ENCODE data around the gene TTLL11. TPM values are rescaled to one million over a fixed set of nuclear protein-coding genes. Genes with fewer than 3 reads are reported as not detected.

Gene TTLL11
- total RNA-seq, 2 experiments from 2014 or later: 3.3 to 6.9 TPM

GRCh38 chr9:121783111-121783510 is 310.0 kb downstream of the TTLL11 start:
- BruUV-seq (replicated peaks): no TSS peak
- Histone ChIP-seq H3K4me2 (ENCODE audit: low read length) (no peak overlapping the region), H3K36me3 (ENCODE audit: insufficient read depth, low read length) (no peaks in the 10 kb centered on the region), H2AFZ (ENCODE audit: low read length) (no peak overlapping the region), H3K79me2 (ENCODE audit: insufficient read depth, low read depth, low read length) (no peaks in the 10 kb centered on the region), H4K20me1 (ENCODE audit: insufficient read depth, low read length) (no peaks in the 10 kb centered on the region), H3K4me3 (ENCODE audit: low read depth, low read length, poor library complexity, severe bottlenecking) (no peak overlapping the region), H3K9me2 (ENCODE audit: insufficient read depth, low read length) (no peaks in the 10 kb centered on the region), H3K4me1 (ENCODE audit: insufficient read depth, low read length, poor library complexity, severe bottlenecking) (peaks cover 18% of the 10 kb centered on the region), H3K9me3 (ENCODE audit: low read length) (no peaks in the 10 kb centered on the region), H3K27ac (ENCODE audit: low read depth, low read length, poor library complexity, severe bottlenecking) (no peak overlapping the region)
- intact Hi-C loops (cut with micrococcal nuclease; ENCODE audit: unreplicated experiment): no loop called here
- DNase-seq (ENCODE audit: low spot score): peak; percentile 24
- POLR2A ChIA-PET: no interaction called here
- no peak for TF ChIP-seq EZH2phosphoT487 (IDR thresholded peaks at IDR 0.05; ENCODE audit: borderline replicate concordance, low read depth, low read length)
- TF ChIP-seq, protein P1, sequence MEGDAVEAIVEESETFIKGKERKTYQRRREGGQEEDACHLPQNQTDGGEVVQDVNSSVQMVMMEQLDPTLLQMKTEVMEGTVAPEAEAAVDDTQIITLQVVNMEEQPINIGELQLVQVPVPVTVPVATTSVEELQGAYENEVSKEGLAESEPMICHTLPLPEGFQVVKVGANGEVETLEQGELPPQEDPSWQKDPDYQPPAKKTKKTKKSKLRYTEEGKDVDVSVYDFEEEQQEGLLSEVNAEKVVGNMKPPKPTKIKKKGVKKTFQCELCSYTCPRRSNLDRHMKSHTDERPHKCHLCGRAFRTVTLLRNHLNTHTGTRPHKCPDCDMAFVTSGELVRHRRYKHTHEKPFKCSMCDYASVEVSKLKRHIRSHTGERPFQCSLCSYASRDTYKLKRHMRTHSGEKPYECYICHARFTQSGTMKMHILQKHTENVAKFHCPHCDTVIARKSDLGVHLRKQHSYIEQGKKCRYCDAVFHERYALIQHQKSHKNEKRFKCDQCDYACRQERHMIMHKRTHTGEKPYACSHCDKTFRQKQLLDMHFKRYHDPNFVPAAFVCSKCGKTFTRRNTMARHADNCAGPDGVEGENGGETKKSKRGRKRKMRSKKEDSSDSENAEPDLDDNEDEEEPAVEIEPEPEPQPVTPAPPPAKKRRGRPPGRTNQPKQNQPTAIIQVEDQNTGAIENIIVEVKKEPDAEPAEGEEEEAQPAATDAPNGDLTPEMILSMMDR (conservative IDR thresholded peaks at IDR 0.05; ENCODE audit: low read length): no peak
- CTCF ChIA-PET (ENCODE audit: unreplicated experiment): no interaction called here

DNA sequence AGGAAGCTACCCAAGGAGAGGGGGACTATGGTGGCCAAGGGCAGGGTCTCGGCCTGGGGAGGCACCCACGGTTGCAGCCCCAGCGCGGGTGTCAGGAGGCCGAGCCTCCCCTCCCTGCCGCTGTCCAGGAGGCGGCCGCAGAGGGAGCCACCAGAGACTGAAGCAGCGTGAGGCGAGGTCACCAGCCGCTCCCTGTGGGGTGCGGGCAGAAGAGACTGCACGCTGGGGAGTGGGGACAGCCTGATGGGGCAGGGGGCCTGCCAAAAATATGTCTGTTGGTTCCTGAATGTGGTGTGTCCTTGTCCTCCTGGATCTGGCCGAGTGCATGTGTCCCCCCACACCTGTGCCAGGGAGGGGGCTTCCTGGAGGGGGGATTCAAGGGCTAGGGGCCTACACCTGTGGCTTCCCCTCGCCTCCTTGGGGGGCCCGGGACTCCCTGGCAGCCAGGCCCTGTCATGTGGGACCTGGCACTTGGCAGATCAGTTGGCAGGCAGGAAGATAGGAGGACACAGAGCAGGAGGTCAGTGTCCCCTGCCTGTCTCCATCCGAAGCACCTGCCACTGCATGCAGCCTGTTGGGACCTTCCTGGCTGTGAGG is 310.5 kb downstream of the TTLL11 start:
- Histone ChIP-seq H2AFZ (ENCODE audit: low read length) (no peak overlapping the region), H3K4me1 (ENCODE audit: insufficient read depth, low read length, poor library complexity, severe bottlenecking) (peaks cover 18% of the 10 kb centered on the region), H3K9me2 (ENCODE audit: insufficient read depth, low read length) (no peaks in the 10 kb centered on the region), H3K79me2 (ENCODE audit: insufficient read depth, low read depth, low read length) (no peaks in the 10 kb centered on the region), H3K9me3 (ENCODE audit: low read length) (no peaks in the 10 kb centered on the region), H3K27ac (ENCODE audit: low read depth, low read length, poor library complexity, severe bottlenecking) (no peak overlapping the region), H3K4me3 (ENCODE audit: low read depth, low read length, poor library complexity, severe bottlenecking) (no peak overlapping the region), H3K36me3 (ENCODE audit: insufficient read depth, low read length) (no peaks in the 10 kb centered on the region), H3K4me2 (ENCODE audit: low read length) (no peak overlapping the region), H4K20me1 (ENCODE audit: insufficient read depth, low read length) (no peaks in the 10 kb centered on the region)
- intact Hi-C loops (cut with micrococcal nuclease; ENCODE audit: unreplicated experiment): no loop called here
- no peak for DNase-seq (ENCODE audit: low spot score)
- BruUV-seq (replicated peaks): no TSS peak
- CTCF ChIA-PET (ENCODE audit: unreplicated experiment): no interaction called here
- TF ChIP-seq, protein P1 (conservative IDR thresholded peaks at IDR 0.05; ENCODE audit: low read length): no peak
- no peak for TF ChIP-seq EZH2phosphoT487 (IDR thresholded peaks at IDR 0.05; ENCODE audit: borderline replicate concordance, low read depth, low read length)
- POLR2A ChIA-PET: no interaction called here

GRCh38 chr9:121781701-121782464 is 311.2 kb downstream of the TTLL11 start:
- intact Hi-C loops (cut with micrococcal nuclease; ENCODE audit: unreplicated experiment): no loop called here
- Histone ChIP-seq H3K4me2 (ENCODE audit: low read length) (no peak overlapping the region), H3K9me2 (ENCODE audit: insufficient read depth, low read length) (no peaks in the 10 kb centered on the region), H2AFZ (ENCODE audit: low read length) (no peak overlapping the region), H4K20me1 (ENCODE audit: insufficient read depth, low read length) (no peaks in the 10 kb centered on the region), H3K9me3 (ENCODE audit: low read length) (no peaks in the 10 kb centered on the region), H3K4me3 (ENCODE audit: low read depth, low read length, poor library complexity, severe bottlenecking) (no peak overlapping the region), H3K27ac (ENCODE audit: low read depth, low read length, poor library complexity, severe bottlenecking) (no peak overlapping the region), H3K36me3 (ENCODE audit: insufficient read depth, low read length) (no peaks in the 10 kb centered on the region), H3K4me1 (ENCODE audit: insufficient read depth, low read length, poor library complexity, severe bottlenecking) (peaks cover 18% of the 10 kb centered on the region), H3K79me2 (ENCODE audit: insufficient read depth, low read depth, low read length) (no peaks in the 10 kb centered on the region)
- TF ChIP-seq, protein P1 (conservative IDR thresholded peaks at IDR 0.05; ENCODE audit: low read length): no peak
- TF ChIP-seq EZH2phosphoT487 (IDR thresholded peaks at IDR 0.05; ENCODE audit: borderline replicate concordance, low read depth, low read length): no peak
- ChIA-PET POLR2A (no interaction called here), CTCF (ENCODE audit: unreplicated experiment) (no interaction called here)
- no TSS peak for BruUV-seq (replicated peaks)
- DNase-seq (ENCODE audit: low spot score): no peak
